Panc1 (cell line): ENCODE measurements around the gene ATXN7L3. TPM values are rescaled to one million over a fixed set of nuclear protein-coding genes. Genes with fewer than 3 reads are reported as not detected.
"Not testable (repeated sequence)": the region's sequence is repeated elsewhere in the genome, so short reads cannot be mapped to it uniquely, and the experiment has no call there.

ENCODE experiments used
- ATAC-seq: fragments of 200-7000 bp; cut with Tn5 transposase; 2 replicates; pipeline ENCODE4 v1.9.1; 2020; ENCODE audit warnings: mild to moderate bottlenecking, moderate library complexity
- BruUV-seq: library from RNA; stranded (reverse); fragments of 400-500 nt; replicated peaks from 2 replicates; lab custom pipeline; 2021; lab: Mats Ljungman, UMichigan
- CTCF ChIA-PET: fragments of 300-600 bp; sonication (Branson Sonifier 250); formaldehyde crosslinking; loops from one replicate; lab custom pipeline; 2022; ENCODE audit warnings: antibody characterized with exemption; lab: Charles Lee
- POLR2A ChIA-PET: fragments of 300-600 bp; sonication (Branson Sonifier 250); formaldehyde crosslinking; loops from one replicate; lab custom pipeline; 2022; ENCODE audit warnings: antibody characterized with exemption; lab: Charles Lee
- DNase-seq: peaks from one replicate; pipeline ENCODE4 v3.0.0-alpha.2; 2010; ENCODE audit warnings: low read depth, low spot score
- H3K27ac ChIP-seq: 2 replicates; pipeline ENCODE4 v1.5.1; 2011; ENCODE audit warnings: mild to moderate bottlenecking, low read length, inconsistent platforms
- H3K27me3 ChIP-seq: fragments of 200-500 bp; sonication (Bioruptor generic); 2 replicates; pipeline ENCODE4 v1.6.0; 2014; ENCODE audit warnings: low read length, inconsistent platforms; ENCODE audit not compliant: control insufficient read depth, insufficient read depth
- H3K36me3 ChIP-seq: fragments of 200-500 bp; sonication (Bioruptor generic); 2 replicates; pipeline ENCODE4 v1.5.1; 2014; ENCODE audit warnings: inconsistent platforms, mild to moderate bottlenecking, low read length, moderate library complexity; ENCODE audit not compliant: control insufficient read depth, insufficient read depth
- H3K4me1 ChIP-seq: 2 replicates; pipeline ENCODE4 v1.5.1; 2011; ENCODE audit warnings: inconsistent platforms, mild to moderate bottlenecking, low read length, moderate library complexity; ENCODE audit not compliant: control insufficient read depth, insufficient read depth
- H3K4me3 ChIP-seq, 2 experiments: 2 replicates each; pipeline ENCODE4 v1.5.1; 2011 to 2012; ENCODE audit warnings: low read depth in 2 of 2, low read length in 2 of 2, mild to moderate bottlenecking in 2 of 2, inconsistent platforms in 1 of 2, moderate library complexity in 1 of 2
- H3K9me3 ChIP-seq: fragments of 200-500 bp; sonication (Bioruptor generic); 2 replicates; pipeline ENCODE4 v1.5.1; 2014; ENCODE audit warnings: low read depth, mild to moderate bottlenecking, inconsistent platforms, low read length, moderate library complexity; ENCODE audit not compliant: control insufficient read depth, insufficient read depth
- CTCF ChIP-seq: fragments of 450-650 bp; IDR thresholded peaks from 2 replicates; pipeline ENCODE4 v1.5.1; 2017; ENCODE audit warnings: mild to moderate bottlenecking
- POLR2AphosphoS5 ChIP-seq: IDR thresholded peaks from 2 replicates; pipeline ENCODE4 v1.6.1; 2012; ENCODE audit warnings: mild to moderate bottlenecking, low read depth, low read length, moderate library complexity
- REST ChIP-seq, 2 experiments: IDR thresholded peaks; 2 replicates each; pipeline ENCODE4 v1.6.1; 2011 to 2012; ENCODE audit warnings: low read depth in 2 of 2, control low read depth in 1 of 2, low read length in 1 of 2, mild to moderate bottlenecking in 1 of 2, moderate library complexity in 1 of 2; ENCODE audit not compliant: insufficient read depth in 1 of 2
- SIN3A ChIP-seq: IDR thresholded peaks from 2 replicates; pipeline ENCODE4 v1.6.1; 2012; ENCODE audit warnings: low read depth, mild to moderate bottlenecking, low read length, moderate library complexity, borderline replicate concordance; ENCODE audit not compliant: insufficient read depth
- TCF7L2 ChIP-seq: IDR thresholded peaks from 2 replicates; pipeline ENCODE4 v1.6.1; 2011; ENCODE audit warnings: mild to moderate bottlenecking, low read depth, low read length, inconsistent platforms
- in situ Hi-C: cut with HindIII; loops from 2 replicates; pipeline ENCODE4 v1.10.0; 2016; ENCODE audit warnings: low sequenced_read_pairs, low pct_unique_long_range_greater_than_20kb
- intact Hi-C: fragments of 100-400 bp; cut with micrococcal nuclease; formaldehyde crosslinking; loops from one replicate; pipeline ENCODE4 v1.10.0; 2022; ENCODE audit not compliant: unreplicated experiment
- total RNA-seq: library from RNA; stranded (reverse); gene quantifications from one replicate; pipeline ENCODE4 v1.2.1, GENCODE V29; 2021; ENCODE audit not compliant: unreplicated experiment

The ATXN7L3 gene
- total RNA-seq, 1 experiment from 2014 or later, result 69.8 TPM

GRCh38 chr17:44241106-44241624 lies 41.5 kb upstream of the ATXN7L3 start:
- in situ Hi-C loops, result no loop called here
- Histone ChIP-seq H3K27me3 (no peaks in the 10 kb centered on the region), H3K9me3 (no peaks in the 10 kb centered on the region), H3K4me3 (no peak overlapping the region), H3K36me3 (no peaks in the 10 kb centered on the region), H3K27ac (no peak overlapping the region), H3K4me1 (no peaks in the 10 kb centered on the region)
- TF ChIP-seq POLR2AphosphoS5 (no peak), TCF7L2 (0 out of 2 replicates have a peak, but pooled peaks have one; percentile 30)
- BruUV-seq, result no TSS peak
- intact Hi-C loops, result no loop called here
- CTCF ChIA-PET, result no interaction called here
- no peak for DNase-seq
- no peak for ATAC-seq
- POLR2A ChIA-PET, result no interaction called here

GRCh38 chr17:44237886-44238285 lies 38.2 kb upstream of the ATXN7L3 start:
- BruUV-seq, H3K27me3 ChIP-seq, intact Hi-C loops, H3K27ac ChIP-seq, in situ Hi-C loops, H3K4me1 ChIP-seq, ATAC-seq, CTCF ChIA-PET, H3K36me3 ChIP-seq, H3K4me3 ChIP-seq, DNase-seq, POLR2A ChIA-PET, H3K9me3 ChIP-seq: not testable (repeated sequence)

GRCh38 chr17:44236444-44236991 lies 36.8 kb upstream of the ATXN7L3 start:
- Histone ChIP-seq H3K36me3 (no peaks in the 10 kb centered on the region), H3K4me3 (no peak overlapping the region), H3K27me3 (no peaks in the 10 kb centered on the region), H3K9me3 (no peaks in the 10 kb centered on the region), H3K4me1 (no peaks in the 10 kb centered on the region), H3K27ac (no peak overlapping the region)
- intact Hi-C loops (no loop called here), in situ Hi-C loops (no loop called here)
- ChIA-PET POLR2A (no interaction called here), CTCF (no interaction called here)
- ATAC-seq (no peak), DNase-seq (no peak)
- no peak for TF ChIP-seq POLR2AphosphoS5
- BruUV-seq, result no TSS peak

- no peaks in the 10 kb centered on the region for H3K27me3 ChIP-seq
- no peaks in the 10 kb centered on the region for H3K4me1 ChIP-seq
- ATAC-seq (peak; percentile 88), DNase-seq (peak; percentile 45)
- H3K4me3 ChIP-seq, result no peak overlapping the region
- ChIA-PET CTCF (no interaction called here), POLR2A (no interaction called here)
- in situ Hi-C loops (no loop called here), intact Hi-C loops (no loop called here)
- H3K27ac ChIP-seq, result no peak overlapping the region
- TF ChIP-seq CTCF (no peak), SIN3A (no peak), POLR2AphosphoS5 (no peak), TCF7L2 (no peak), REST (IDR thresholded peaks at IDR 0.05; ENCODE audit: insufficient read depth in 1 of 2, low read depth in 2 of 2, low read length in 1 of 2) (no peak)
- no TSS peak for BruUV-seq
- no peaks in the 10 kb centered on the region for H3K36me3 ChIP-seq
- H3K9me3 ChIP-seq, result no peaks in the 10 kb centered on the region
Measured at GRCh38 chr17:44235583-44235936, 35.9 kb upstream of the ATXN7L3 start.
